ENCODE results near the gene IGFL1.
A peak's percentile ranks its signal among the peaks of the same experiment; 100 is the strongest.
"Not testable (repeated sequence)": the region's sequence is repeated elsewhere in the genome, so short reads cannot be mapped to it uniquely, and the experiment has no call there.

The IGFL1 gene

GRCh38 chr19:46229442-46229841 is at the start of gene IGFL1:
Gene IGFL1 (plus strand): TSS chr19:46229742. CDS start chr19:46229775, 33 bp downstream.
- no peak for DNase-seq (ENCODE audit: low spot score)

GRCh38 chr19:46180701-46181387 is 48.7 kb upstream of the IGFL1 start:
- peak; percentile 82 for DNase-seq (ENCODE audit: low spot score)

- DNase-seq (ENCODE audit: low spot score), result peak; percentile 31
Measured at GRCh38 chr19:46181388-46181779, 48.2 kb upstream of the IGFL1 start.

- DNase-seq (ENCODE audit: low spot score), result no peak
Measured at GRCh38 chr19:46182476-46182875, 47.1 kb upstream of the IGFL1 start.

- DNase-seq (ENCODE audit: low spot score), result peak; percentile 25
Measured at GRCh38 chr19:46184775-46185710, 44.5 kb upstream of the IGFL1 start.

- no peak for DNase-seq (ENCODE audit: low spot score)
Measured at GRCh38 chr19:46186101-46186716, 43.3 kb upstream of the IGFL1 start.

GRCh38 chr19:46186717-46187101 is 42.8 kb upstream of the IGFL1 start:
- no peak for DNase-seq (ENCODE audit: low spot score)

GRCh38 chr19:46189971-46190888 is 39.3 kb upstream of the IGFL1 start:
- DNase-seq (ENCODE audit: low spot score), result no peak

GRCh38 chr19:46191356-46191755 is 38.2 kb upstream of the IGFL1 start:
- no peak for DNase-seq (ENCODE audit: low spot score)

- no peak for DNase-seq (ENCODE audit: low spot score)
Measured at GRCh38 chr19:46191972-46192371, 37.6 kb upstream of the IGFL1 start.

- DNase-seq (ENCODE audit: low spot score), result not testable (repeated sequence)
Measured at GRCh38 chr19:46192626-46192991, 36.9 kb upstream of the IGFL1 start.

- DNase-seq (ENCODE audit: low spot score), result peak; percentile 66
Measured at GRCh38 chr19:46192992-46193650, 36.4 kb upstream of the IGFL1 start.

- no peak for DNase-seq (ENCODE audit: low spot score)
Measured at GRCh38 chr19:46193678-46194077, 35.9 kb upstream of the IGFL1 start.

GRCh38 chr19:46195104-46195503 is 34.4 kb upstream of the IGFL1 start:
- no peak for DNase-seq (ENCODE audit: low spot score)

GRCh38 chr19:46195919-46196318 is 33.6 kb upstream of the IGFL1 start:
- not testable (repeated sequence) for DNase-seq (ENCODE audit: low spot score)

- no peak for DNase-seq (ENCODE audit: low spot score)
Measured at GRCh38 chr19:46196410-46197124, 33.0 kb upstream of the IGFL1 start.

- no peak for DNase-seq (ENCODE audit: low spot score)
Measured at GRCh38 chr19:46197314-46198070, 32.0 kb upstream of the IGFL1 start.

- DNase-seq (ENCODE audit: low spot score), result peak; percentile 46
Measured at GRCh38 chr19:46198756-46199155, 30.8 kb upstream of the IGFL1 start.

- DNase-seq (ENCODE audit: low spot score), result peak; percentile 64
Measured at GRCh38 chr19:46201454-46202310, 27.9 kb upstream of the IGFL1 start.
